ENCODE results near the gene CDH4. TPM values are rescaled to one million over a fixed set of nuclear protein-coding genes. Genes with fewer than 3 reads are reported as not detected.

CDH4 gene
- total RNA-seq, 1 experiment from 2014 or later: 0.12 TPM

DNA sequence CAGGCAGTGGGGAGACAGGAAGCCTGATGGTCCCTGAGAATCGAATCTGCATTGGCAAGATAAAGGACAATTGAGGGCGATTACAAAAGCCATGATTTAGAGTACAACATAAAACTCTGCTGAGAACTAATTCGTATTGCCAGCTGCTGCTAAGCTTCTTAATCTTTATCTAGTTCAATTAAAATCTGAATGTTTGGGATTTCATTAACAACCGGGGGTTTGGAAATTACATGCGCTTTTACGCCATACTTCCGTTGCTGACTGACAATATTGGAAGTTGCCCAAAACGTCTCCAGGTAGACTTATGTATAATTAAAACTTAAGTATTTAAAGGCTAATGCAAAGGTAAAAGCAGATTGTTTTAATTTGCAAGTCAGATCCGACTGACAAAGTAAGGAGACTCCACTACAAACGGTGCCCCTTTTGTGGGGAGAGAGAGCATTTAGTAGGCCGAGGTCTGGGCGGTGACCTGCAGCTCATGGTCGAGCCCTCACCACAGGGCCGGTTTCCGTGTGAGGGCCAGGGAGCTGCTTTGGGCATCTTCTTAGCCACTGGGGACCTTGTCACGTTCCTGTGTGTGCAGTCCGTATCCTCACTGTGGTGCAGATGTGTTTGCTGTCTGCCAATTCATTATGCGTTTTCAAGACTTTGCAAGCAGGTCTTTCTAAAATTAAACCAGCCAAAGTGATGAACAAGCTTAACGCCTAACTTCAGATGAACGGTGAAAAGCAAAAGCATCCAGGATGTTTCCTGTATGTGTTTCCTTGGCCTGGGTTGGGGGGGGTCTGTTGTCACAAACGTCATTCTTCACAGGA, 49.9 kb downstream of the CDH4 start:
- no peak for DNase-seq (ENCODE audit: low read depth)

DNA sequence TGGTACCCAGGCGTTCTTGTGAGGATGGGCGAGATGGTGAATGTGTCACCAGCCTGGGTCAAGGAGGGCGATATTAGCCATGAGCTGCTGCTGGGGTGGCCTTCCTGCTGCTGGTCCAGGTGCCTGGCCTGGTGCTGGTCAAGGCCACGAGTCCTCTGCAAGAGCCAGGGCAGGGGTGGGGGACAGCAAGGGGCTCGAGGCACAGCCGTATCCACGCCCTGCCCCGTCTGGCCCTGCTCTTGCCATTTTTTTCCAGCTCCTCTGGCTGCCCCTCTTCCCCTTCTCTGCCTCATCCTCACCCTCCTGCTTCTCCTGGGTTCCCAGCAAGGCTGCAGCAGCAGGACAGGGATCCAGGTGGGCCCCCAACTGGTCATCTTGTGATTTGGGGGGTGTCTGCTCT, 51.2 kb downstream of the CDH4 start:
- DNase-seq (ENCODE audit: low read depth): no peak

DNA sequence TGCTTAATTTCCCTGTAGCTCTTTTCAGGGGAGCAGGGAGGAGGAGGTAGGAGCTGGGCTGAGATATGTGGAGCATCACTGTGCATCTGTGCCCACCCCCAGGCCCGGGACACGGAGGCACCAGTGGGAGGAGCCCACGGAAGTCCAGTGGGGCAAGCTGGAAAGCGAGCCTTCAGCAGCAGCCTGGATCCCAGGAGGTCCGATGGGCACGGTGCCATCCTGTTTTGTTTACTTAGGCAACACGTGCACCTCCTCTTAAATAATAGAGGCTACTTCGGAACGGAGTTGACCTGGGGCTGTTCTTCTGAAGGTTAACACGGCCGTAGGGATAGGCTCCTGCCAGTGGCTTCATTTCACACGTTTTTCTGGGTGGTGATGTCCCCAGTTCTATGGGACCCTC, 51.6 kb downstream of the CDH4 start:
- no peak for DNase-seq (ENCODE audit: low read depth)

DNA sequence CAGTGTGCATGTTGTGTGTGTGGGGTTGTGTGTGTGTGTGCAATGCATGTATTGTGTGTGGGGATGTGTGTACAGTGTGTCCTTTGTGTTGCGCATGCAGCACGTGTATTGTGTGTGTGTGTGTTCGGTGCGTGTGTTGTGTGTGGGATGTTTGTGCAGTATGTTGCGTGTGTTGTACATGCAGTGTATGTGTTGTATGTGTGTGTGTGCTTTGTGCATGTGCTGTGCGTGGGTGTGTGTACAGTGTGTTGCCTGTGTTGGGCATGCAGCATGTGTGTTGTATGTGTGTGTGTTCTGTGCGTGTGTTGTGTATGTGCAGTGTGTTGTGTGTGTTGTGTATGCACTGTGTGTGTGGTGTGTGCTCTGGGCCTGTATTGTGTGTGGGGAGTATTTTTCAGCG, 52.7 kb downstream of the CDH4 start:
- DNase-seq (ENCODE audit: low read depth): no peak

DNA sequence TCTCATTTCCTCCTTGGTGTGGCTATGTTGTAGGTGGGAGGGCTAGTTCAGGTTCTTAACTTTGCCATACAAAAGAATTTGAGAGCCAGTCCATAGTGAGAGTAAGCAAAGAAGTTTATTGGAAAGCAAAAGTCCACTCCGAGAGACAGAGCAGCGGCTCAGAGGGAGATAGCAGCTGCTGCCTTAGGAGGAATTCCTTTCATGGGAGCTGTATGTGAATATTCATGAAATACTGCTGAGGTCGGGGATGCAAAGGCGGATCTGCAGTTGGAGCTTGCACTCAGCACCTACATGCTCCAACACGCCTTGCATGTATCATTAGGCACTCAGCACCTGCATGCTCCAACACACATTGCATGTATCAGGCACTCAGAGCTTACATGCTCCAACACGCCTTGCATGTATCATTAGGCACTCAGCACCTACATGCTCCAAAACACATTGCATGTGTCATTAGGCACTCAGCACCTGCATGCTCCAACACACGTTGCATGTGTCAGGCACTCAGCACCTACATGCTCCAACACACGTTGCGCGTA, 54.9 kb downstream of the CDH4 start:
- no peak for DNase-seq (ENCODE audit: low read depth)

- no peak for DNase-seq (ENCODE audit: low read depth)
Observed at GRCh38 chr20:61307686-61308476, 55.8 kb downstream of the CDH4 start.

- DNase-seq (ENCODE audit: low read depth): no peak
Observed at GRCh38 chr20:61308477-61308774, 56.4 kb downstream of the CDH4 start.

GRCh38 chr20:61310954-61311353, 58.9 kb downstream of the CDH4 start:
- no peak for DNase-seq (ENCODE audit: low read depth)

DNA sequence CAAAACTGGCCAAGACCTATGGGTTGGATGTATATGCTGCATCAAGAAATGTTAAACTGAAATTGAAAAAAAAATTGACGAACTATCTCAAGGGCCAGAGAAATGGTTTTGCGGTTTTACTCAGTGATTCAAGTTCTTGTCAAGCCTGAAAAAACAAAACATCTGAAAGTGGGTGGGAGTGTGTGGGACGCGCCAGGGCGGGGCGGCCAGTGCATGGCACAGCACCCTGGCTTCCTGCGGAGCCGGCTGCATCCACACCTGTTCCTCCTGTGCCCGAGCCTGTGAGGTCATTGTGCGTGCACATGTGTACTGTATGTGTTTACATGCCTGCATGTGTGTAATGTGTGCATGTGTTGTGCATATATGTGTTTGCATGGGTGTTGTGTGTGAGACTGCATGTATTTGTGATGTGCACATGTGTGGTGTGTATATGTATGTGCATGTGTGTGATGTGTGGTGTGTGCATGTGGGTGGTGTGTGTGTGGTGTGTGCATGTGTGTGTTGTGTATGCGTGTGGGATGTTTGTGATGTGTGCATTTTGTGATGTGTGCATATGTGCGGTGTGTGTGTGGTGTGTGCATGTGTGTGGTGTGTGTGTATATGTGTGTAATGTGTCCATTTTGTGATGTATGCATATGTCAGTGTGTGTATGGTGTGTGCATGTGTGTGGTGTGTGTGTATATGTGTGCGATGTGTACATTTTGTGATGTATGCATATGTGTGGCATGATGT, 59.8 kb downstream of the CDH4 start:
- no peak for DNase-seq (ENCODE audit: low read depth)

DNA sequence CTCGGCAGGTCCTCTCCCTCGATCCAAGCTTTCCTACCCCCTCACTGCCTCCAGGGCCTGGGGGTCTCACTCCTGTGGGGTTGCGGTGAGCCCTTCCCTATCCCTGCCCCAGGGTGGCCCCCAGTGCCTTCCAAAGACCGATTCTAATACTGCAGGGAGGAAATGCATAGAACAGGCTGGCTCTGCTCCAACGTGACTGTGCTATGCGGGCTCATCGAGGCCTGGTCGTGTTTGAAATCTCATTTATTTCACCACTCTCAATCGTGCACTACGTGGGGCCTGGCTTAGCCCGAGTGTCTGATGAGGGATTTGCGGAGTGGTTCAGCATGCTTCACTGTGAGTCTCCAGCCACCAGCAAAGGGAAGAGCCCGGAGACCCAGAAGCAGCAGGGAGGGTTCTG, 60.9 kb downstream of the CDH4 start:
- DNase-seq (ENCODE audit: low read depth): no peak

DNA sequence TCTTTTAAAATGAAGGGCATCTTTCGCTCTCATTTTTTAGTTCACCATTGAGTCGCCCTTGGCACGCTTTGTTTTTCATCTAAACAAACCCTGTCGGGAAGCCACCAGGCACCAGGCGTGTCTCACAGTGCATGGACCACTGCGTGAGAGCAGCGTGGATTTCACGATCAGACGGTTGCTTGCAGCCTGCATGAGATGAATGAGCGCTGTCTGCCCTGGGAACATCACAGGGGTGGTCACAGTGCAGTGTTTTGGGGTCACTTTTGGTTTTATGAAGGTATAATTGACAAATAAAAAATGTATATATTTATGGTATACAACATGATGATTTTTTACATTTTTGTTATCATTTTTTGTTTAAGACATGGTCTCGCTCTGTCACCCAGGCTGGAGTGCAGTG, 61.3 kb downstream of the CDH4 start:
- DNase-seq (ENCODE audit: low read depth): no peak

DNA sequence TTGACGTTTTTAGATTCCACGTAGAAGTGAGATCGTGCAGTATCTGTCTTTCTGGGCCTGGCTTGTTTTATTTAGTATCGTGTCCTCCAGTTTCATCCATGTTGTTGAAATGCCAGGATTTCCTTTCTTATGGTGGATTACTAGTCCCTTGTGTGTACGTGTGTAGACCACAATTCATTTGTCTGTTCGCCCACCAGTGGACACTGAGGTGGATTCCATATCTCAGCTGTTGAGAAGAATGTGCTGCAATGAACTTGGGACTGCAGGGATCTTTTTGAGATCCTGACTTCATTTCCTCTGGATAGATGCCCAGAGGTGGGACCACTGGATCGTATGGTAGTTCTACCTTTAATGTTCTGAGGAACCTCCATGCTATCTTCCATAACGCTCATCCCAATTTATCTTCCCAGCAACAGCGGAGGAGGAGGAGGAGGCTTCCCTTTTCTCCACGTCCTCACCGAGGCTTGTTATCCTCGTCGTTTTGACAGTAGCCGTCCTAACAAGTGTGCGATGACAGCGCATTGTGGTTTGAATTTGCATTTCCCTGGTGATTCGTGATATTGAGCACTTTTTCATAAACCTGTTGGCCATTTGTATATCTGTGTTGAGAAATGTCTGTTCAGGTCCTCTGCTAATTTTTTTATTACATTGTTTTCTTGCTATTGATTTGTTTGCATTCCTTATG, 62.4 kb downstream of the CDH4 start:
- DNase-seq (ENCODE audit: low read depth): no peak

DNA sequence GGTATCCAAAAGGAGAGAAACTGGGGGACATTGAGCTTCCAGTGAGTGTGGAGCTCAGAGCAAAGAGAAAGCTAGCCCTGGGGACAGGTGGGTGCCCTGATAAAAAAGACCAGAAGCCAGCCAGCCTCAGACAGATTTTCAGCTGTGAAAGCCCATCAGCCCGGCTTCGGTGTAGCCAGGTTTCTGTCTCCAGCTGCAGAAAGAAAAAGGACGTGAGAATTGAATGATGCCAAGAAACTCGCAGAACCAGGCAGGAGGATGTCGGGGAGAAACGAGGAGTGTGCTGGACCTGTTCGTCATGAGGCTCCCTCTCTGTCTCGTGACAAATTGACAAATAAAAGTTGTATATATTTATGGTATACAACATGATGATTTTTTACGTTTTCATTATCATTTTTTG, 63.3 kb downstream of the CDH4 start:
- no peak for DNase-seq (ENCODE audit: low read depth)

DNA sequence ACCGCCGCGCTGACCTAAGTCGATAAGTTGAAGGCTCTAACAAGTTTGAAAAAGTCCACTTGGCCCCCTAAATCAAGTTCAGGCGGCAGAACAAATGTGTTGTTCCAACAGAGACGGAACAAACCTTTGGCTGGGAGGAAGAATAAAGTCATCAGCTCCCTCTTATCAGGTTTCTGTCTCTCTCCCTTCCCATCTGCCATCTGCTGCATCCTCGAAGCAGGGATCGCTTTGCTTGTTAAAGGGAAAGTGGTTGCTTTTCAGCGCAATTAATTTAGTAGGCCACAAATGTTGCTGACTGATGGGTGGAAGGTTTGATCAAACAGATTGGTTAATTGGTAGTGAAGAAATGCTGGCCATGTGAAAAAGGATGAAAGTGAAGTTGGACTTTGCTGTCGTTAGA, 64.3 kb downstream of the CDH4 start:
- DNase-seq (ENCODE audit: low read depth): no peak

DNA sequence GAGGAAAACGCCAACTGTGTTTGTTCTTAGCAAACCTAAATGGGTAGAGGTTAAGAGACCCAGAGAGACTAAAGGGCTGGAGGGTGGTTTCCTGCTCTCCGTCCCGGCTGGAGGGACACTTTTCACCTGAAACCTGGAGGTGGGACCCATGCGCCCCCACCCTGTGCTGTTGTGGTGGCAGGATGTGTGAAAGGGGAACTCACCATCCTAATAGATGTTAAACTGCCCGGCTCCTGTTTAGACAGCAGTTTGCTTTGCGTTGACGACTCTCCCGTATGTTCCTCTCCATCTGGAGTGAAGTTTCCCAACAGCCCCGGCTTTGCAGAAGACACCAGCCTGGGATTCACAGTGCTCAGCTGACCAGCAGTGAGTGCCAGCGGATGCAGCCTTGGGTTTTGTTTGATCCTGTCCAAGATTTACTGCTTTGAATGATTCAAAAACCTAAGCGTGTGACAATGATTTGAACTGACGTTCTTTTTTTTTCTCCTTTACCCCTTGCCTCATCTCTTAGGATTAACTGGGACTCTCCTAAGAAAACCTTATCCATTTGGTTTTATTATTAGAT, 66.0 kb downstream of the CDH4 start:
- DNase-seq (ENCODE audit: low read depth): no peak

GRCh38 chr20:61320691-61321425, 68.8 kb downstream of the CDH4 start:
- DNase-seq (ENCODE audit: low read depth): no peak

DNA sequence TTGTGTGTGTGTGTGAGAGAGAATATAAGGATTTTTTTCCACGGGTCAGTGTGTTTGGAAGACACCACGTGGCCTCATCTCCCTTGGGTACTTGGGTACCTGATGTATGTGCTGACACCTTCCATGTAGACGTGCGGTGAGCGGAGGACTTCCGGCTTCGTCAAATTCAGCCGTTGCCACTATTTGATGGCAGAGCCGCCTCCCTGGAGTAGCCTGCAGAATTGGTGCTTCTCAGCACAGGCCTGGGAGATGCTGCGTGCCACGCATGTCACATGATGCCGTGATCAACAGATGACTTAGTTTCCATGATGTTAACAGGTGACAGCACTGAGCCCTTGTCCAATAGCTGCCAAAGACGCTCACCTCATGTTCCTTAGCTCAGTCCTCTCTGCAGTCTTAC, 69.4 kb downstream of the CDH4 start:
- no peak for DNase-seq (ENCODE audit: low read depth)

DNA sequence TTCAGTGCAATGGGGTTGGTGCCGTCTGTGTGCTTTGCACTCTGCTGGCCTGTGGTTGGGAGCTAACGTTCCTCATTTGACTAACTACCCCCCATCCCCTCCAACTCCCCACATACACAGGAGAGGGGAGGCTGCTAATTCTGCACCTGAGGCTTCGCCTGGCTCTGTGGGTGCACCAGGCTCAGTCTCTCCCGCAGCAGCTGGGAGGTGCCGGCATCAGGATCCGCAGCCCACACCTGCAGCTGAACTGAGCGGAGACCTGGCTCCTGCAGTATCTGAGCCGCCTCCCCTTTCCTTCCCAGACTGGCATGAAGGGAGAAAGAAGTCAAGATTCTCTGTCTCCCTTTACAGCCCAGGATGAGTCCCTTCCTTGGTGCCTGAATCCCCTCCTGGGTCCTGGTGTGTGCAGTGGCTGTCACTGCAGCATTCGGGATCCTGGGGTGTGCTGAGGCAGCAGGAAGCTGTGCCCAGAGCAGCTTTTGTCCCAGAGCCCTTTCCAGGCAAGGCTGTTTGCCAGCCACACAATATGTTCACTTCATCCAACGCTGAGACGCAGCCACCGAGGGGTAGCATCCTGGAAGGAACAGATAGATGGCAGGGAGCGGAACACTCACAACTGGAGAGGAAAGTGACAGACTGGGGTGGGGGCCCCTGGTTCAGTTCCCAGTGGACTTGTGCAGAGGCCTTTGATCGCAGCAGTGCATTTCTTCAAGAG, 70.2 kb downstream of the CDH4 start:
- DNase-seq (ENCODE audit: low read depth): no peak

- no peak for DNase-seq (ENCODE audit: low read depth)
Observed at GRCh38 chr20:61324906-61325305, 72.8 kb downstream of the CDH4 start.

DNA sequence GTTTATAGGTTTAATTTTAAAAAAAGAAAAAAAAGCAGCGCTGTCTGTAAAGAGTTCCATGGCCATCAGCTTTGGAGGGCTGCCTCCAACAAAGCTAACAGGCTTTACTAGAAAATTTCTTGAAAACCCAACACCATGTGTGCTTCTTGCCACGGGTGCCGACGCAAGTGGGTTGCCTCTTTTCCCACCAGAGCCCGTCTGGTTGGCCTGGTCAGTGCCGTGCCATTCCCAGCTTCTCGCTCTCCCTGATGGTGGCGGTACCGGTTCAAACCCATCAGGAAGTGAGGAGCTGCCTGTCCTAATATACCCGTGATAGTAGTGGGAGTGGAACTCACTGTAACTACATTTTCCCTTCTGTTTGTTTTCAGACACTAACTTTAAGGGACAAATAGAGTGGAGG, 73.7 kb downstream of the CDH4 start:
- no peak for DNase-seq (ENCODE audit: low read depth)

Data from RPMI7951 (cell line).